ENCODE data around the gene CADM4.

The CADM4 gene

DNA sequence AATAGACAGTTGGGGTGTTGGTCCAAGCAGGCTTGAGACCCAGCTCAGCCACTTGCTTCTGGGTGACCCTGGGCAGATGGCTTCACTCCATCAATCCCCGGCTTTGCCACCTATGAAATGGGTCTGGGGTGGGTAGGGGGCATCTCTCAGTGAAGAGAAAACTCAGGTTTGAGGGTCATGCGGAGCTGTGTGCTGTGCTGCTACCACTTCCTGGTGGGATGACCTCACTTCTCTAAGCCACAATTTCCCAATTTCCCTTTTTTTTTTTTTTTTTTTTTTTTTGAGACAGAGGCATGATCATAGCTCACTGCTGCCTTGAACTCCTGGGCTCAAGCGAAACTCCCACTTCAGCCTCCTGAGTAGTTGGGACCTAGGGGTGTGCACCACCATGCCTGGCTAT lies 34.9 kb upstream of the CADM4 start:
- no peak for TF ChIP-seq CTCF (IDR thresholded peaks at IDR 0.05; ENCODE audit: low read depth, low read length)
- no peak for DNase-seq
- Histone ChIP-seq H3K4me3 (ENCODE audit: low read depth, low read length) (no peak overlapping the region), H3K27me3 (peaks cover 10% of the 10 kb centered on the region), H3K9me3 (no peaks in the 10 kb centered on the region), H3K36me3 (no peaks in the 10 kb centered on the region), H3K4me1 (no peaks in the 10 kb centered on the region)

- Histone ChIP-seq H3K4me1 (no peaks in the 10 kb centered on the region), H3K27me3 (peaks cover 15% of the 10 kb centered on the region), H3K36me3 (no peaks in the 10 kb centered on the region), H3K9me3 (no peaks in the 10 kb centered on the region), H3K4me3 (ENCODE audit: low read depth, low read length) (no peak overlapping the region)
- no peak for TF ChIP-seq CTCF (IDR thresholded peaks at IDR 0.05; ENCODE audit: low read depth, low read length)
- no peak for DNase-seq
Observed at GRCh38 chr19:43674183-43674582, 34.5 kb upstream of the CADM4 start.

DNA sequence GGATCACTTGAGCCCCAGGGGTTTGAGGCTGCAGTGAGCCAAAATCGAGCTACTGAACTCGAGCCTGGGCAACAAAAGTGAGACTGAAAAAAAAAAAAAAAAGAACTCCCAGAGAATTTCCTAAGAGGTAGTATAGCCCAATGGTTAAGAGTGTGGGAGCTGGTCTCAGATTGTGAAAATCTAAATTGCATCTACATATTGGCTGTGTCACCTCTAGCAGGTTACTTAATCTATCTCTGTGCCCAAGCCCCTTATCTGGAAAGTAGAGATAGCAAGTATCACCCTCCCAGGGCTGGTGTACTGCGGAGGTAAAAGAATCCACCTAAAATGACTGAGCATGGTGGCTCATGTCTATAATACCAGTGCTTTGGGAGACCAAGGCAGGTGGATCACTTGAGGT lies 34.0 kb upstream of the CADM4 start:
- no peak overlapping the region for H3K4me3 ChIP-seq (ENCODE audit: low read depth, low read length)
- H3K36me3 ChIP-seq: no peaks in the 10 kb centered on the region
- no peak for TF ChIP-seq CTCF (IDR thresholded peaks at IDR 0.05; ENCODE audit: low read depth, low read length)
- no peaks in the 10 kb centered on the region for H3K4me1 ChIP-seq
- peaks cover 18% of the 10 kb centered on the region for H3K27me3 ChIP-seq
- no peaks in the 10 kb centered on the region for H3K9me3 ChIP-seq
- DNase-seq: no peak

GRCh38 chr19:43672061-43672679 lies 32.5 kb upstream of the CADM4 start:
- H3K9me3 ChIP-seq: no peaks in the 10 kb centered on the region
- no peak for TF ChIP-seq CTCF (IDR thresholded peaks at IDR 0.05; ENCODE audit: low read depth, low read length)
- DNase-seq: no peak
- H3K4me3 ChIP-seq (ENCODE audit: low read depth, low read length): no peak overlapping the region
- H3K4me1 ChIP-seq: no peaks in the 10 kb centered on the region
- H3K36me3 ChIP-seq: no peaks in the 10 kb centered on the region
- H3K27me3 ChIP-seq: peaks cover 18% of the 10 kb centered on the region

DNA sequence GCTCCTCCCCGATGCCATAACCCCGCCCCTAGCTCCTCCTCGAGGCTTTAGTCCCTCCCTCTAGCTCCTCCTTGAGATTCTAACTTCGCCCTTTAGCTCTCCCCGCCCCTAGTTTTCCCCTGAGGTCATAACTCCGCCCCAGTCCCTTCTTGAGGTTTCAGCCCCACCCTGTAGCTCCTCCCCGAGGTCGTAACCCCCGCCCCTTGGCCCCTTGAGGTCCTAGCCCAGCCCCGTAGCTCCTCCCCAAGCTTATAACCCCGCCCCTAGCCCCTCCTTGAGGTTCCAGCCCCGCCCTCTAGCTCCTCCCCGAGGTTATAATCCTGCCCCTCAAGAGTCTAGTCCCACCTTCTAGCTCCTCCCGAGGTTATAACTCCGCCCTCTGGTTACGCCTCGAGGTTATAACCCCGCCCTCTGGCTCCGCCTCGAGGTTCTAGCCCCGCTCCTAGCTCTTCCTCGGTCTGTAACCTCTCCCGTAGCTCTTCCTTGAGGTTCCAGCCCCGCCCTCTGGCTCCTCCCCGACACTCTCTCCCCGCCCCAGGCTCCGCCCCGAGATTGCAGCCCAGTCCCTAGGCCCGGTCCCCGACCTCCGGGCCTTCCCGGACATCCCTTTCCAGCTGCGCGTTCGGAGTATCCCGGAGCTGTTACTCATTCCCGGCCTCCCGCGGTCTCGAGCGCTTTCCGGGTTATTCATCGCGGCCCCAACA lies 28.9 kb upstream of the CADM4 start:
- no peaks in the 10 kb centered on the region for H3K36me3 ChIP-seq
- peak overlapping the region; percentile 43 for H3K4me3 ChIP-seq (ENCODE audit: low read depth, low read length)
- H3K27me3 ChIP-seq: peaks cover 18% of the 10 kb centered on the region
- no peaks in the 10 kb centered on the region for H3K9me3 ChIP-seq
- TF ChIP-seq CTCF (IDR thresholded peaks at IDR 0.05; ENCODE audit: low read depth, low read length): no peak
- DNase-seq: peak; percentile 98
- no peaks in the 10 kb centered on the region for H3K4me1 ChIP-seq

- Histone ChIP-seq H3K4me1 (no peaks in the 10 kb centered on the region), H3K4me3 (ENCODE audit: low read depth, low read length) (peak overlapping the region; percentile 38), H3K9me3 (no peaks in the 10 kb centered on the region), H3K36me3 (no peaks in the 10 kb centered on the region), H3K27me3 (peaks cover 18% of the 10 kb centered on the region)
- DNase-seq: no peak
- no peak for TF ChIP-seq CTCF (IDR thresholded peaks at IDR 0.05; ENCODE audit: low read depth, low read length)
Observed at GRCh38 chr19:43667876-43668405, 28.3 kb upstream of the CADM4 start.
